Smooth muscle cell (in vitro differentiated cells): Measurements from ENCODE around the gene ERVFRD-1. TPM values are rescaled to one million over a fixed set of nuclear protein-coding genes. Genes with fewer than 3 reads are reported as not detected.

Experiments
- DNase-seq: peaks from one replicate; lab custom pipeline; 2025; ENCODE audit not compliant: unreplicated experiment; lab: John Stamatoyannopoulos, UW
- H2AFZ ChIP-seq: fragments of 200-600 bp; sonication (generic); 2 replicates; pipeline ENCODE4 v1.6.0; 2016; ENCODE audit warnings: antibody characterized with exemption, low read depth, mild to moderate bottlenecking
- H3F3A ChIP-seq: fragments of 200-600 bp; sonication (generic); 2 replicates; pipeline ENCODE4 v1.6.0; 2017; ENCODE audit warnings: antibody characterized with exemption, low read depth
- H3K27ac ChIP-seq: fragments of 200-600 bp; sonication (generic); 2 replicates; pipeline ENCODE4 v1.5.1; 2016; ENCODE audit warnings: low read depth, mild to moderate bottlenecking
- H3K27me3 ChIP-seq: fragments of 200-600 bp; sonication (generic); 2 replicates; pipeline ENCODE4 v1.6.1; 2016; ENCODE audit warnings: low read depth, mild to moderate bottlenecking
- H3K36me3 ChIP-seq: fragments of 200-600 bp; sonication (generic); 2 replicates; pipeline ENCODE4 v1.5.1; 2016; ENCODE audit warnings: low read depth
- H3K4me1 ChIP-seq: fragments of 200-600 bp; sonication (generic); 2 replicates; pipeline ENCODE4 v1.5.1; 2016; ENCODE audit warnings: low read depth
- H3K4me2 ChIP-seq: fragments of 200-600 bp; sonication (generic); 2 replicates; pipeline ENCODE4 v1.6.0; 2016; ENCODE audit warnings: mild to moderate bottlenecking
- H3K4me3 ChIP-seq: fragments of 200-600 bp; sonication (generic); 2 replicates; pipeline ENCODE4 v1.5.1; 2016; ENCODE audit warnings: mild to moderate bottlenecking
- H3K79me2 ChIP-seq: fragments of 200-600 bp; sonication (generic); 2 replicates; pipeline ENCODE4 v1.6.0; 2016; ENCODE audit warnings: low read depth, mild to moderate bottlenecking
- H3K9ac ChIP-seq: fragments of 200-600 bp; sonication (generic); 2 replicates; pipeline ENCODE4 v1.6.0; 2016; ENCODE audit warnings: low read depth
- H3K9me3 ChIP-seq: fragments of 200-600 bp; sonication (generic); replicated peaks from 2 replicates; pipeline ENCODE4 v1.5.1; 2016; ENCODE audit warnings: low read depth
- H4K20me1 ChIP-seq: fragments of 200-600 bp; sonication (generic); 2 replicates; pipeline ENCODE4 v1.6.0; 2016; ENCODE audit warnings: low read depth
- CTCF ChIP-seq: fragments of 200-600 bp; sonication (generic); IDR thresholded peaks from 2 replicates; pipeline ENCODE4 v1.5.1; 2017; ENCODE audit warnings: borderline replicate concordance, mild to moderate bottlenecking, antibody characterized with exemption; ENCODE audit not compliant: insufficient read depth, poor library complexity, severe bottlenecking
- WGBS: methylation state at CpG from one replicate; pipeline ENCODE4 v1.1.7; 2016; ENCODE audit warnings: low lambda C conversion rate; 5-methylcytosine and 5-hydroxymethylcytosine counted together
- polyA plus RNA-seq: library from polyadenylated mRNA; unstranded; fragments of >200 nt; fragmentation: Nextera tagmentation; extraction: Ambion mirVana; gene quantifications from 2 replicates; pipeline ENCODE4 v1.2.1, GENCODE V29; 2016
- total RNA-seq: library from RNA; depleted of rRNA; stranded (reverse); fragments of >200 nt; gene quantifications from 2 replicates; pipeline ENCODE4 v1.2.3, GENCODE V29; 2014

ERVFRD-1 gene
- total and polyA plus RNA-seq, 2 experiments from 2014 or later = 0.09 TPM; not detected in 1

- H3K79me2 ChIP-seq = no peaks in the 10 kb centered on the region
- no peak for TF ChIP-seq CTCF
- peaks cover 4% of the 10 kb centered on the region for H3K4me1 ChIP-seq
- no peak overlapping the region for H3K27ac ChIP-seq
- H3K4me3 ChIP-seq = no peak overlapping the region
- no peak overlapping the region for H2AFZ ChIP-seq
- DNase-seq = no peak
- H3K4me2 ChIP-seq = no peak overlapping the region
- no peaks in the 10 kb centered on the region for H3K9me3 ChIP-seq
- H4K20me1 ChIP-seq = no peaks in the 10 kb centered on the region
- no peak overlapping the region for H3K9ac ChIP-seq
- peaks cover 12% of the 10 kb centered on the region for H3F3A ChIP-seq
- no peaks in the 10 kb centered on the region for H3K36me3 ChIP-seq
- no peaks in the 10 kb centered on the region for H3K27me3 ChIP-seq
- WGBS = 91% methylated on average over 4 of the region's 4 CpGs
These were observed 34.7 kb upstream of the ERVFRD-1 start for GRCh38 chr6:11146117-11146826.

GRCh38 chr6:11144393-11144851 is 32.9 kb upstream of the ERVFRD-1 start:
- Histone ChIP-seq H3K4me2 (peak overlapping the region; percentile 77), H3K79me2 (no peaks in the 10 kb centered on the region), H3K9me3 (no peaks in the 10 kb centered on the region), H3K9ac (peak overlapping the region; percentile 82), H3K27me3 (no peaks in the 10 kb centered on the region), H3K27ac (peak overlapping the region; percentile 98), H3K4me1 (peaks cover 4% of the 10 kb centered on the region), H3K36me3 (no peaks in the 10 kb centered on the region), H3K4me3 (no peak overlapping the region), H4K20me1 (no peaks in the 10 kb centered on the region), H3F3A (peaks cover 12% of the 10 kb centered on the region), H2AFZ (no peak overlapping the region)
- no peak for DNase-seq
- 25% methylated on average over 6 of the region's 6 CpGs for WGBS
- peak; percentile 95 for TF ChIP-seq CTCF

GRCh38 chr6:11143394-11144371 is 32.2 kb upstream of the ERVFRD-1 start:
- peaks cover 12% of the 10 kb centered on the region for H3F3A ChIP-seq
- no peaks in the 10 kb centered on the region for H3K27me3 ChIP-seq
- H3K27ac ChIP-seq = peak overlapping the region; percentile 98
- no peak overlapping the region for H3K4me3 ChIP-seq
- TF ChIP-seq CTCF = no peak
- no peaks in the 10 kb centered on the region for H3K36me3 ChIP-seq
- H4K20me1 ChIP-seq = no peaks in the 10 kb centered on the region
- peak overlapping the region; percentile 81 for H2AFZ ChIP-seq
- 24% methylated on average over 10 of the region's 10 CpGs for WGBS
- no peaks in the 10 kb centered on the region for H3K79me2 ChIP-seq
- peaks cover 4% of the 10 kb centered on the region for H3K4me1 ChIP-seq
- peak; percentile 12 for DNase-seq
- H3K9ac ChIP-seq = peak overlapping the region; percentile 82
- H3K9me3 ChIP-seq = no peaks in the 10 kb centered on the region
- H3K4me2 ChIP-seq = peak overlapping the region; percentile 77
